GM23338 (cell line): Measurements from ENCODE around the gene ARAF. TPM values are rescaled to one million over a fixed set of nuclear protein-coding genes. Genes with fewer than 3 reads are reported as not detected.

Source experiments
- ATAC-seq: fragments of 200-7000 bp; cut with Tn5 transposase; 3 replicates; pipeline ENCODE4 v1.9.1; 2020
- DNase-seq: peaks from one replicate; pipeline ENCODE4 v3.0.0-alpha.2; 2015; ENCODE audit warnings: low spot score
- H2AFZ ChIP-seq: fragments of 200-600 bp; sonication (generic); 2 replicates; pipeline ENCODE4 v1.8.0; 2016; ENCODE audit warnings: antibody characterized with exemption, mild to moderate bottlenecking, moderate library complexity
- H3F3A ChIP-seq: fragments of 200-600 bp; sonication (generic); replicated peaks from 2 replicates; pipeline ENCODE4 v1.8.0; 2017; ENCODE audit warnings: antibody characterized with exemption, mixed run types, low read depth
- H3K27ac ChIP-seq: fragments of 200-600 bp; sonication (generic); 2 replicates; pipeline ENCODE4 v1.6.1; 2016; ENCODE audit warnings: low read depth
- H3K27me3 ChIP-seq: fragments of 200-600 bp; sonication (generic); 2 replicates; pipeline ENCODE4 v1.8.0; 2016; ENCODE audit warnings: mild to moderate bottlenecking, mixed run types, moderate library complexity; ENCODE audit not compliant: insufficient read depth
- H3K36me3 ChIP-seq: fragments of 200-600 bp; sonication (generic); 2 replicates; pipeline ENCODE4 v1.8.0; 2016; ENCODE audit warnings: mild to moderate bottlenecking; ENCODE audit not compliant: insufficient read depth
- H3K4me1 ChIP-seq: fragments of 200-600 bp; sonication (generic); 2 replicates; pipeline ENCODE4 v1.8.0; 2016; ENCODE audit warnings: mild to moderate bottlenecking, moderate library complexity; ENCODE audit not compliant: insufficient read depth
- H3K4me2 ChIP-seq: fragments of 200-600 bp; sonication (generic); 2 replicates; pipeline ENCODE4 v1.7.1; 2017; ENCODE audit warnings: mixed run types
- H3K4me3 ChIP-seq: fragments of 200-600 bp; sonication (generic); 2 replicates; pipeline ENCODE4 v1.6.1; 2016; ENCODE audit warnings: mixed run types
- H3K79me2 ChIP-seq: fragments of 200-600 bp; sonication (generic); replicated peaks from 2 replicates; pipeline ENCODE4 v1.8.0; 2017; ENCODE audit warnings: mild to moderate bottlenecking; ENCODE audit not compliant: insufficient read depth
- H3K9me2 ChIP-seq: fragments of 200-600 bp; sonication (generic); 2 replicates; pipeline ENCODE4 v1.8.0; 2017; ENCODE audit not compliant: insufficient read depth
- H4K20me1 ChIP-seq: fragments of 200-600 bp; sonication (generic); replicated peaks from 2 replicates; pipeline ENCODE4 v1.8.0; 2017; ENCODE audit warnings: mild to moderate bottlenecking; ENCODE audit not compliant: insufficient read depth
- H3K27ac Mint-ChIP-seq: 2 replicates; pipeline ENCODE4 v1.8.0; 2020; ENCODE audit warnings: inconsistent platforms, mild to moderate bottlenecking, moderate library complexity, mixed read lengths
- H3K27me3 Mint-ChIP-seq: 3 replicates; pipeline ENCODE4 v1.8.0; 2022; ENCODE audit warnings: low read depth, mild to moderate bottlenecking, moderate library complexity, mixed read lengths, inconsistent platforms; ENCODE audit not compliant: insufficient read depth, poor library complexity
- H3K36me3 Mint-ChIP-seq: 3 replicates; pipeline ENCODE4 v1.8.0; 2021; ENCODE audit warnings: low read depth, mild to moderate bottlenecking, inconsistent platforms, moderate library complexity, mixed read lengths
- H3K4me1 Mint-ChIP-seq: 3 replicates; pipeline ENCODE4 v1.8.0; 2020; ENCODE audit warnings: mild to moderate bottlenecking, inconsistent platforms, mixed read lengths
- H3K4me3 Mint-ChIP-seq: 3 replicates; pipeline ENCODE4 v1.8.0; 2021; ENCODE audit warnings: moderate library complexity, mild to moderate bottlenecking, inconsistent platforms, mixed read lengths
- H3K9me3 Mint-ChIP-seq: 3 replicates; pipeline ENCODE4 v1.8.0; 2020; ENCODE audit warnings: moderate library complexity, mild to moderate bottlenecking, inconsistent platforms, mixed read lengths
- CREB1 ChIP-seq: fragments of 250-450 bp; sonication (Bioruptor Pico); IDR thresholded peaks from 2 replicates; pipeline ENCODE4 v1.5.0; 2020; ENCODE audit warnings: low read depth, mild to moderate bottlenecking, moderate library complexity
- EZH2 ChIP-seq: fragments of 200-600 bp; sonication (generic); IDR thresholded peaks from one replicate; pipeline ENCODE4 v1.8.0; 2017; ENCODE audit warnings: antibody characterized with exemption, mild to moderate bottlenecking, low read depth; ENCODE audit not compliant: unreplicated experiment
- EZH2phosphoT487 ChIP-seq: fragments of 200-600 bp; sonication (generic); IDR thresholded peaks from one replicate; pipeline ENCODE4 v1.8.1; 2018; ENCODE audit warnings: antibody characterized with exemption; ENCODE audit not compliant: unreplicated experiment
- ZNF114 ChIP-seq: fragments of 250-450 bp; sonication (Bioruptor Pico); IDR thresholded peaks from 2 replicates; pipeline ENCODE4 v1.5.0; 2020; ENCODE audit warnings: mild to moderate bottlenecking, moderate library complexity
- ZNF331 ChIP-seq: fragments of 250-450 bp; sonication (Bioruptor Pico); IDR thresholded peaks from 2 replicates; pipeline ENCODE4 v1.5.0; 2020; ENCODE audit warnings: low read depth, mild to moderate bottlenecking, moderate library complexity
- polyA plus RNA-seq: library from polyadenylated mRNA; unstranded; fragments of >200 nt; fragmentation: Nextera tagmentation; extraction: Ambion mirVana; gene quantifications from 2 replicates; pipeline ENCODE4 v1.2.1, GENCODE V29; 2016
- total RNA-seq: library from RNA; depleted of rRNA; stranded (reverse); fragments of >200 nt; shearing (Covaris generic); gene quantifications from 2 replicates; pipeline ENCODE4 v1.2.3, GENCODE V29; 2014
- TF ChIP-seq, protein P1 (sequence below), 2 experiments: fragments of 200-600 bp in 1 of 2; sonication (generic) in 1 of 2; conservative IDR thresholded peaks; 2 replicates each; pipeline versions ENCODE4 v1.5.1 to v1.6.1; 2016 to 2017; ENCODE audit warnings: antibody characterized with exemption in 2 of 2, low read depth in 2 of 2, mild to moderate bottlenecking in 2 of 2, moderate library complexity in 1 of 2
- TF ChIP-seq, protein P2 (sequence below): IDR thresholded peaks from one replicate; pipeline ENCODE4 v1.6.1; 2018; ENCODE audit warnings: antibody characterized with exemption; ENCODE audit not compliant: unreplicated experiment

The ARAF gene
- total and polyA plus RNA-seq, 2 experiments from 2014 or later, result 28.2 to 43.9 TPM

DNA sequence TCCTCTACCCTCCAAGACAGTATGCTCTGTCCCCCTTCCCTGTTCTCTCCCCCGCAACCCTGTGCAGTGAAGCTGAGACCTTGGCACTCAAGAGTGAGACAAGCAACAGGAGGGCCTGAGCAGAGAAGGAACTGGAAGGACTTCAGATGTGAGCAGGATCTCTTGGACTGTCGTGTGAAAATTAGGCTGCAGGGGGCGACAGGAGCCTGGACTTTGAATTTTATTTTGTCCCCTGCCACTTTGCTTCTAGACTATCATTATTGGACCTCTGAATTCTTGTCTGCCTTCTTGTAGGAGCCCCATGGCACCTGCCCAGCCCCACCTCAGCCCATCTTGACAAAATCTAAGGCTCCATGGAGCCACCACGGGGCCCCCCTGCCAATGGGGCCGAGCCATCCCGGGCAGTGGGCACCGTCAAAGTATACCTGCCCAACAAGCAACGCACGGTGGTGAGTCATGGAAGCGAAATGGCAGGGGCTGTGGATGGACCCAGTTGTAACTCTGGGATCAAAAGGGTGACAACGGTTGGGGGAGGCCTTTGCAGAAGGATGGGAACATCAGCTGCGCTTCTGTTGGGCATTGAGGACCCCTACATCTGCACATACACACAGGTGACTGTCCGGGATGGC lies 1.7 kb downstream of the ARAF start:
- Histone ChIP-seq H2AFZ (no peak overlapping the region), H3K27ac (no peak overlapping the region), H3K79me2 (peaks cover 9% of the 10 kb centered on the region; the same call in 1 of the 2 replicates), H3K4me1 (no peaks in the 10 kb centered on the region), H3K4me3 (no peak overlapping the region), H3K9me2 (no peaks in the 10 kb centered on the region), H4K20me1 (no peaks in the 10 kb centered on the region), H3K27me3 (no peaks in the 10 kb centered on the region), H3K4me2 (no peak overlapping the region), H3F3A (no peaks in the 10 kb centered on the region), H3K36me3 (no peaks in the 10 kb centered on the region)
- Mint-ChIP-seq H3K4me1 (peaks cover 17% of the 10 kb centered on the region), H3K27ac (no peak overlapping the region), H3K27me3 (no peaks in the 10 kb centered on the region), H3K36me3 (peaks cover 33% of the 10 kb centered on the region), H3K9me3 (no peaks in the 10 kb centered on the region), H3K4me3 (peak overlapping the region; percentile 66; the same call in 2 of the 3 replicates)
- no peak for TF ChIP-seq ZNF114 (CRISPR knock-in tag)
- TF ChIP-seq ZNF331, result no peak
- TF ChIP-seq EZH2, result no peak
- TF ChIP-seq, protein P1, sequence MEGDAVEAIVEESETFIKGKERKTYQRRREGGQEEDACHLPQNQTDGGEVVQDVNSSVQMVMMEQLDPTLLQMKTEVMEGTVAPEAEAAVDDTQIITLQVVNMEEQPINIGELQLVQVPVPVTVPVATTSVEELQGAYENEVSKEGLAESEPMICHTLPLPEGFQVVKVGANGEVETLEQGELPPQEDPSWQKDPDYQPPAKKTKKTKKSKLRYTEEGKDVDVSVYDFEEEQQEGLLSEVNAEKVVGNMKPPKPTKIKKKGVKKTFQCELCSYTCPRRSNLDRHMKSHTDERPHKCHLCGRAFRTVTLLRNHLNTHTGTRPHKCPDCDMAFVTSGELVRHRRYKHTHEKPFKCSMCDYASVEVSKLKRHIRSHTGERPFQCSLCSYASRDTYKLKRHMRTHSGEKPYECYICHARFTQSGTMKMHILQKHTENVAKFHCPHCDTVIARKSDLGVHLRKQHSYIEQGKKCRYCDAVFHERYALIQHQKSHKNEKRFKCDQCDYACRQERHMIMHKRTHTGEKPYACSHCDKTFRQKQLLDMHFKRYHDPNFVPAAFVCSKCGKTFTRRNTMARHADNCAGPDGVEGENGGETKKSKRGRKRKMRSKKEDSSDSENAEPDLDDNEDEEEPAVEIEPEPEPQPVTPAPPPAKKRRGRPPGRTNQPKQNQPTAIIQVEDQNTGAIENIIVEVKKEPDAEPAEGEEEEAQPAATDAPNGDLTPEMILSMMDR (conservative IDR thresholded peaks at IDR 0.05; ENCODE audit: low read depth in 2 of 2), result peak; percentile 44 to 60
- no peak for TF ChIP-seq EZH2phosphoT487
- DNase-seq (peak; percentile 27), ATAC-seq (no peak)

DNA sequence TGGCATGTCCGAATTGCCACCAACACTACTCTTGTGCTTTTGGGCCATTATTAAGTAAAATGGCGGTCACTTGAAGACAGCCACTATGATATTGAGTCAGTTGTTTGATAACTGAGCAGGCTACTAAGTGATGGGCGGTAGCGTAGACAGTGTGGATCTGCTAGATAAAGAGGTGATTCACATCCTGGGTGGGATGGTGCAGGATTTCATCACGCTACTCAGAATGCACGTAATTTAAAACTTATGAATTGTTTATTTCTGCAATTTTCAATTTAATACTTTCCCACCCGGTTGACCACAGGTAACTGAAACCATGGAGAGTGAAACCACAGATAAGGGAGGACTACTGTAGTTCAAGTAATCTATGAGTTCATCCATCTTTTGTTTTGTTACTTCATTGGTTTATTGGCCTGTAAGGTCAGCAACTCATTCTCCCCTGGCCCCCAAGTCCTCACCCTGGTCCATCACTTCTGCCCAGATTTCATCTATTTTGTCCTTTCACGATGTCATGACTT lies 2.9 kb downstream of the ARAF start:
- peaks cover 42% of the 10 kb centered on the region for H3K36me3 Mint-ChIP-seq
- H3K9me2 ChIP-seq, result no peaks in the 10 kb centered on the region
- DNase-seq (no peak), ATAC-seq (no peak)
- H3K27me3 ChIP-seq, result no peaks in the 10 kb centered on the region
- no peak overlapping the region for H2AFZ ChIP-seq
- no peak overlapping the region for H3K27ac ChIP-seq
- H3K4me1 ChIP-seq, result no peaks in the 10 kb centered on the region
- no peaks in the 10 kb centered on the region for H3K9me3 Mint-ChIP-seq
- peaks cover 9% of the 10 kb centered on the region; the same call in 1 of the 2 replicates for H3K79me2 ChIP-seq
- H3K4me3 Mint-ChIP-seq, result no peak overlapping the region
- H3F3A ChIP-seq, result no peaks in the 10 kb centered on the region
- no peaks in the 10 kb centered on the region for H4K20me1 ChIP-seq
- H3K27me3 Mint-ChIP-seq, result no peaks in the 10 kb centered on the region
- no peaks in the 10 kb centered on the region for H3K36me3 ChIP-seq
- H3K4me2 ChIP-seq, result no peak overlapping the region
- no peak overlapping the region for H3K27ac Mint-ChIP-seq
- H3K4me1 Mint-ChIP-seq, result peaks cover 17% of the 10 kb centered on the region
- no peak overlapping the region for H3K4me3 ChIP-seq
- TF ChIP-seq, protein P2, sequence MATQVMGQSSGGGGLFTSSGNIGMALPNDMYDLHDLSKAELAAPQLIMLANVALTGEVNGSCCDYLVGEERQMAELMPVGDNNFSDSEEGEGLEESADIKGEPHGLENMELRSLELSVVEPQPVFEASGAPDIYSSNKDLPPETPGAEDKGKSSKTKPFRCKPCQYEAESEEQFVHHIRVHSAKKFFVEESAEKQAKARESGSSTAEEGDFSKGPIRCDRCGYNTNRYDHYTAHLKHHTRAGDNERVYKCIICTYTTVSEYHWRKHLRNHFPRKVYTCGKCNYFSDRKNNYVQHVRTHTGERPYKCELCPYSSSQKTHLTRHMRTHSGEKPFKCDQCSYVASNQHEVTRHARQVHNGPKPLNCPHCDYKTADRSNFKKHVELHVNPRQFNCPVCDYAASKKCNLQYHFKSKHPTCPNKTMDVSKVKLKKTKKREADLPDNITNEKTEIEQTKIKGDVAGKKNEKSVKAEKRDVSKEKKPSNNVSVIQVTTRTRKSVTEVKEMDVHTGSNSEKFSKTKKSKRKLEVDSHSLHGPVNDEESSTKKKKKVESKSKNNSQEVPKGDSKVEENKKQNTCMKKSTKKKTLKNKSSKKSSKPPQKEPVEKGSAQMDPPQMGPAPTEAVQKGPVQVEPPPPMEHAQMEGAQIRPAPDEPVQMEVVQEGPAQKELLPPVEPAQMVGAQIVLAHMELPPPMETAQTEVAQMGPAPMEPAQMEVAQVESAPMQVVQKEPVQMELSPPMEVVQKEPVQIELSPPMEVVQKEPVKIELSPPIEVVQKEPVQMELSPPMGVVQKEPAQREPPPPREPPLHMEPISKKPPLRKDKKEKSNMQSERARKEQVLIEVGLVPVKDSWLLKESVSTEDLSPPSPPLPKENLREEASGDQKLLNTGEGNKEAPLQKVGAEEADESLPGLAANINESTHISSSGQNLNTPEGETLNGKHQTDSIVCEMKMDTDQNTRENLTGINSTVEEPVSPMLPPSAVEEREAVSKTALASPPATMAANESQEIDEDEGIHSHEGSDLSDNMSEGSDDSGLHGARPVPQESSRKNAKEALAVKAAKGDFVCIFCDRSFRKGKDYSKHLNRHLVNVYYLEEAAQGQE, result no peak
- no peak for TF ChIP-seq CREB1 (CRISPR knock-in tag)
- TF ChIP-seq, protein P1 (conservative IDR thresholded peaks at IDR 0.05; ENCODE audit: low read depth in 2 of 2), result no peak
